Testis (tissue), 2 donors: ENCODE data around the gene PEF1.

Experiments used
- POLR2A ChIP-seq: fragments of 450-650 bp; IDR thresholded peaks from one replicate; pipeline ENCODE4 v1.6.1; 2017; ENCODE audit warnings: antibody characterized with exemption, mild to moderate bottlenecking, moderate library complexity
- TF ChIP-seq, protein P1 (sequence below), 3 experiments: fragments of 450-650 bp in 2 of 3; fragments of 200-600 bp in 1 of 3; sonication (generic) in 1 of 3; IDR thresholded peaks; one replicate each; pipeline ENCODE4 v1.5.1; 2016 to 2019; ENCODE audit warnings: antibody characterized with exemption in 3 of 3, mild to moderate bottlenecking in 2 of 3, moderate library complexity in 1 of 3

- no peak for TF ChIP-seq POLR2A
- TF ChIP-seq, protein P1, sequence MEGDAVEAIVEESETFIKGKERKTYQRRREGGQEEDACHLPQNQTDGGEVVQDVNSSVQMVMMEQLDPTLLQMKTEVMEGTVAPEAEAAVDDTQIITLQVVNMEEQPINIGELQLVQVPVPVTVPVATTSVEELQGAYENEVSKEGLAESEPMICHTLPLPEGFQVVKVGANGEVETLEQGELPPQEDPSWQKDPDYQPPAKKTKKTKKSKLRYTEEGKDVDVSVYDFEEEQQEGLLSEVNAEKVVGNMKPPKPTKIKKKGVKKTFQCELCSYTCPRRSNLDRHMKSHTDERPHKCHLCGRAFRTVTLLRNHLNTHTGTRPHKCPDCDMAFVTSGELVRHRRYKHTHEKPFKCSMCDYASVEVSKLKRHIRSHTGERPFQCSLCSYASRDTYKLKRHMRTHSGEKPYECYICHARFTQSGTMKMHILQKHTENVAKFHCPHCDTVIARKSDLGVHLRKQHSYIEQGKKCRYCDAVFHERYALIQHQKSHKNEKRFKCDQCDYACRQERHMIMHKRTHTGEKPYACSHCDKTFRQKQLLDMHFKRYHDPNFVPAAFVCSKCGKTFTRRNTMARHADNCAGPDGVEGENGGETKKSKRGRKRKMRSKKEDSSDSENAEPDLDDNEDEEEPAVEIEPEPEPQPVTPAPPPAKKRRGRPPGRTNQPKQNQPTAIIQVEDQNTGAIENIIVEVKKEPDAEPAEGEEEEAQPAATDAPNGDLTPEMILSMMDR (IDR thresholded peaks at IDR 0.05), result no peak
These were observed 53.1 kb downstream of the PEF1 start for GRCh38 chr1:31591425-31592093.
